PC-9 (cell line): Measurements from ENCODE around the gene CASQ1.

Source experiments
- CTCF ChIP-seq: fragments of 200-600 bp; sonication (generic); conservative IDR thresholded peaks from 2 replicates; pipeline ENCODE4 v1.6.1; 2017; ENCODE audit warnings: mixed run types, antibody characterized with exemption, mild to moderate bottlenecking, moderate library complexity
- EZH2 ChIP-seq: fragments of 200-600 bp; sonication (generic); IDR thresholded peaks from 2 replicates; pipeline ENCODE4 v1.8.0; 2017; ENCODE audit warnings: antibody characterized with exemption, low read depth

- TF ChIP-seq CTCF (no peak), EZH2 (no peak)
Observed at GRCh38 chr1:160146107-160146506, 44.3 kb upstream of the CASQ1 start.
